PC-3 (cell line): ENCODE measurements around the gene ZNF678.

ENCODE experiments used
- EZH2 ChIP-seq: fragments of 300-600 bp; sonication (generic); IDR thresholded peaks from one replicate; pipeline ENCODE4 v1.6.1; 2017; ENCODE audit warnings: antibody characterized with exemption, mild to moderate bottlenecking, low read length; ENCODE audit not compliant: unreplicated experiment
- TF ChIP-seq, protein P1 (sequence below): fragments of 300-600 bp; sonication (generic); conservative IDR thresholded peaks from 2 replicates; pipeline ENCODE4 v1.5.1; 2017; ENCODE audit warnings: antibody characterized with exemption, low read depth, mild to moderate bottlenecking, low read length

DNA sequence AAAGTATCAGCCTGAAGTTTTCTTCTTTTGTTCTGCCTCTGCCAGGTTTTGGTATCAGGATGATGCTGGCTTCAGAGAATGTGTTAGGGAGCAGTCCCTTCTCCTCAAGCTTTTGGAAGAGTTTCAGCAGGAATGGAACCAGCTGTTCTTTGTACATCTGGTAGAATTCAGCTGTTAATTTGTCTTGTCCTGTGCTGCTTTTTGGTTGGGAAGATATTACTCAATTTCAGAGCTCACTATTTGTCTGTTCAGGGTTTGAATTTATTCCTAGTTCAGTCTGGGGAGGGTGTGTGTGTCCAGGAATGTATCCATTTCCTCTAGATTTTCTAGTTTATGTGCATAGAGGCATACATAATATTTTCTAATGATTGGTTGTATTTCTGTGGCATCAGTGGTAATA, 12.8 kb downstream of the ZNF678 start:
- TF ChIP-seq, protein P1, sequence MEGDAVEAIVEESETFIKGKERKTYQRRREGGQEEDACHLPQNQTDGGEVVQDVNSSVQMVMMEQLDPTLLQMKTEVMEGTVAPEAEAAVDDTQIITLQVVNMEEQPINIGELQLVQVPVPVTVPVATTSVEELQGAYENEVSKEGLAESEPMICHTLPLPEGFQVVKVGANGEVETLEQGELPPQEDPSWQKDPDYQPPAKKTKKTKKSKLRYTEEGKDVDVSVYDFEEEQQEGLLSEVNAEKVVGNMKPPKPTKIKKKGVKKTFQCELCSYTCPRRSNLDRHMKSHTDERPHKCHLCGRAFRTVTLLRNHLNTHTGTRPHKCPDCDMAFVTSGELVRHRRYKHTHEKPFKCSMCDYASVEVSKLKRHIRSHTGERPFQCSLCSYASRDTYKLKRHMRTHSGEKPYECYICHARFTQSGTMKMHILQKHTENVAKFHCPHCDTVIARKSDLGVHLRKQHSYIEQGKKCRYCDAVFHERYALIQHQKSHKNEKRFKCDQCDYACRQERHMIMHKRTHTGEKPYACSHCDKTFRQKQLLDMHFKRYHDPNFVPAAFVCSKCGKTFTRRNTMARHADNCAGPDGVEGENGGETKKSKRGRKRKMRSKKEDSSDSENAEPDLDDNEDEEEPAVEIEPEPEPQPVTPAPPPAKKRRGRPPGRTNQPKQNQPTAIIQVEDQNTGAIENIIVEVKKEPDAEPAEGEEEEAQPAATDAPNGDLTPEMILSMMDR = no peak
- no peak for TF ChIP-seq EZH2
